Kidney capillary endothelial cell (primary cell): ENCODE measurements around the gene MIPOL1.
"Not testable (repeated sequence)": the region's sequence is repeated elsewhere in the genome, so short reads cannot be mapped to it uniquely, and the experiment has no call there.

Experiments
- DNase-seq: peaks from one replicate; pipeline ENCODE4 v3.0.0-alpha.2; 2018; ENCODE audit warnings: low spot score

MIPOL1 gene

DNA sequence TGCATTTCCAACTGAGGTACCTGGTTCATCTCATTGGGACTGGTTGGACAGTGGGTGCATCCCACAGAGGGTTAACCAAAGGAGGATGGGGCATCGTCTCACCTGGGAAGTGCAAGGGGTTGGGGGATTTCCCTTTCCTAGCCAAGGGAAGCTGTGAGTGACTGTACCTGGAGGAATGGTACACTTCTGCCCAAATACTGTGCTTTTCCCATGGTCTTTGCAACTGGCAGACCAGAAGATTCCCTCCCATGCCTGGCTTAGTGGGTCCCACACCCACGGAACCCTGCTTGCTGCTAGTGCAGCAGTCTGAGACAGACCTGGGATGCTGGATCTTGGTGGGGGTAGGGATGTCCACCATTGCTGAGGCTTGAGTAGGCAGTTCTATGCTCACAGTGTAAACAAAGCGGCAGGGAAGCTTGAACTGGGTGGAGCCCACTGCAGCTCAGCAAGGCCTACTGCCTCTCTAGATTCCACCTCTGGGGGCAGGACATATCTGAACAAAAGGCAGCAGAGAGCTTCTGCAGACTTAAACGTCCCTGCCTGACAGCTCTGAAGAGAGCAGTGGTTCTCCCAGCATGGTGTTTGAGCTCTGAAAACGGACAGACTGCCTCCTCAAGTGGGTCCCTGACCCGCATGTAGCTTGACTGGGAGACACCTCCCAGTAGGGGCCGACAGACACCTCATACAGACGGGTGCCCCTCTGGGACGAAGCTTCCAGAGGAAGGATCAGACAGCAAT lies 9.7 kb upstream of the MIPOL1 start:
- not testable (repeated sequence) for DNase-seq

DNA sequence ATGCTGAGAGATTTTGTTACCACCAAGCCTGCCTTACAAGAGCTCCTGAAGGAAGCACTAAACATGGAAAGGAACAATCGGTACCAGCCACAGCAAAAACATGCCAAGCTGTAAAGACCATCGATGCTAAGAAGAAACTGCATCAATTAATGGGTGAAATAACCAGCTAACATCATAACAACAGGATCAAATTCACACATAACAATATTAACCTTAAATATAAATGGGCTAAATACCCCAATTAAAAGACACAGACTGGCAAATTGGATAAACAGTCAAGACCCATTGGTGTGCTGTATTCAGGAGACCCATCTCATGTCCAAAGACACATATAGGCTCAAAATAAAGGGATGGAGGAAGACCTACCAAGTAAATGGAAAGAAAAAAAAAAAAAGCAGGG lies 8.0 kb upstream of the MIPOL1 start:
- DNase-seq = not testable (repeated sequence)

DNA sequence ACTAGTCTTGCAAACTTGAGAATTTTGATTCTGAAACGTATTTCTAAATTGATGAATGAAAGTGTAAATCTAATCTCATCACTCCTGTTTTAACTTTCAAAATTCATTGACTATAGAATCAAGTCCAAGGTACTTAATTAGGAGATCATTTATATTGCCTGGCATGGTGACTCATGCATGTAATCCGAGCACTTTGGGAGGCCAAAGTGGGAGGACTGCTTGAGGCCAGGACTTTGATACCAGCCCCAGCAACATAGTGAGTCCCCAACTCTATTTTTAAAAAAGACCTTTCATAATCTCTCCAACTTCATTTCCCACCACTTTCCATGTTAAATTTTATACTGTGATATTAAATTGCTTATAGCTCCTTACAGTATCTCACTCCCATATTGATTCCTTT lies 3.0 kb upstream of the MIPOL1 start:
- DNase-seq = no peak

DNA sequence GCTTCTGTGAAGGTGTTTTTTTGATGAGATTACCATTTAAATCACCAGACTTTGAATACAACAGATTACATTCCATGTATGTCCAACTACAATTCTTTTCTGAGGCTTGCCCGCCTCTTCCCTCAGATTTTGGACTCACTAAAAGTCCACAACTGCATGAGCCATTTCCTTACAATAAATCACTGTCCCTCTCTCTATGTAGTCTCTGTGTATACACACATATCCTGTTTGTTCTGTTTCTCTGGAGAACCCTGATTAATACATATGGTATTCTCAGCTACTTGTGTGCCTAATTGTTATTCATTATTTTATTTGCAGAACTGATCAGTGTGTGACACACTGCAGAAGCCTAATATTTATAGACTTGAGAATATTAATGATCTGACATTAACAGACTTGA lies 2.4 kb upstream of the MIPOL1 start:
- peak; percentile 94 for DNase-seq

DNA sequence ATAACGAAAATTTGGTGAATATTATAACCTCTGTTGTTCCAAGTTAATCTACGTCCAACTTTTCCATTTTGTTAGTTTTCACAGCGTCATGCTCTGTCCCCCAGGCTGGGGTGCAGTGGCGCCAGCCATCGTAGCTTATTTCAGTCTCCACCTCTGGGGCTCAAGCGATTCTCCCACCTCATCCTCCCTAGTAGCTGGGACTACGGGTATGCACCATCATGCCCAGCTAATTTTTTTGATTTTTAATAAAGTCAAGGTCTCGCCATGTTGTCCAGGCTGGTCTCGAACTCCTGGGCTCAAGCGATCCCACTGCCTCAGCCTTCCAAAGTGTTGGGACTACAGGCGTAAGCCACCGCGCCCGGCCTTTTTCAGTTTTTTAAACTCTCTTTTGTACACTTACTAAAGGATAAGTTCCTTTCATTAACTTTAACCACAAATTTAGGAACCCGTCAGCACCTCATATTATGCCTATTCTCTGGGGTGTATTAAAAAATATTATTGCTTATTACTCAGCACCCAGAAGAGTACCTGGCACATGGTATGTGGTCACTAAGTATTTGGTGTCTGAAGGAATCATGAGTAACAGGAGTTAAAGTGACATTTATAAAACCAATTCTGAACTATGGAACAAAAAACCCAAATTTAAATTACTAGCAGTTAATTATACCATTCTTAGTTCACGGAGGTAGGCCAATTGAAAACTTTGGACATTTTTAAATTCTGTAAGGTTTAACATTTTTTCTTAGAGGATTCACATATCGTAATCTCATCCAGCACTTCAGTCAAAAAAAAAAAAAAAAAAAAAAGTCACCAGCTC lies 925 bp upstream of the MIPOL1 start:
- DNase-seq = no peak

DNA sequence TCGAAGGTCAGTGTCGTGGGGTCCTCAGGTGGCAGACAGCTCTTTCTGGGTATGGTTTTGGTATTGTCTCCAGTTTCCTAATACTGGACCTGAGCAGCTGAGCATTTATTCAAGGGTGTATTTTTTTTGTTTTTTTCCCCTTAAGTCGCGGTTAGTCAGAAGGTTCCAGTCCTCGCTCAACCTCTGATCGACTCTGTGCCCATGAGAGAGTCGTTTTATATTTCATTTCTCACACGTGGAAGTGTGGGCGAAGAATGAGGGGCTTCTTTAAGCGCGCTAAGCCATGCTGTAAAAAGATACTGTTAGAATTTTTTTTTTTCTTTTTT lies 499 bp downstream of the MIPOL1 start:
- no peak for DNase-seq

DNA sequence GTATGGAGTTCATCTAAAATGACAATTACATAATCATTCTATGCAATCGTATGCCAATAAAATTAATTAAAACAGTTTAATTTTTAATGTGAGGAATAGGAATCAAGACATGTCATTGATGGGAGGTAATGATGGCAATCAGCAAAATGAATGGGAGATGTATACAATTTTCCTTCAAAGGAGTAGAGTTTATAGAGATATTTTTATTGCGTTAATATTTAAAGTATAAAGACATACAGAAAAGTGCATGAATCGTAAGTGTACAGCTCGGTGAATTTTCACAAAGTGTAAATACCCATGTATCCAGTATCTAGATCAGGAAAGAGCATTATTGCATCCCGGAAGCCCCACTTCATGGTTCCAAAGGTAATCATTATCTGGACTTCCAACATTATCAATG lies 1.2 kb downstream of the MIPOL1 start:
- no peak for DNase-seq

DNA sequence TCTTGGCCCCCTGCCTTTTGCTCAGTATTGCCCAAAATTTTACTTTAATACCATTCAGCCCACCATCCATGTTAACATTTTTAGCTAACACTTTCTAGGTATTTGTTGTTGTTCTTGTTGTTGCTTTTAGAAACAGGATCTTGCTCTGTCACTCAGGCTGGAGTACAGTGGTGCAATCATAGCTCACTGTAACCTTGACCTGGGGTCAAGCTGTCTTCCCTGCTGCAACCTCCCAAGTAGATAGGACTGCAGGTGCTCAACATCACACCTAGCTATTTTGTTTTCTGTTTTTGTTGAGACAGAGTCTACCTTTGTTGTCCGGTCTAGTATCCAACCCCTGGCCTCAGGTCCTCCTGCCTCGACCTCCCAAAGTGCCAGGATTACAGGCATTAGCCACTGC lies 4.0 kb downstream of the MIPOL1 start:
- DNase-seq = no peak

DNA sequence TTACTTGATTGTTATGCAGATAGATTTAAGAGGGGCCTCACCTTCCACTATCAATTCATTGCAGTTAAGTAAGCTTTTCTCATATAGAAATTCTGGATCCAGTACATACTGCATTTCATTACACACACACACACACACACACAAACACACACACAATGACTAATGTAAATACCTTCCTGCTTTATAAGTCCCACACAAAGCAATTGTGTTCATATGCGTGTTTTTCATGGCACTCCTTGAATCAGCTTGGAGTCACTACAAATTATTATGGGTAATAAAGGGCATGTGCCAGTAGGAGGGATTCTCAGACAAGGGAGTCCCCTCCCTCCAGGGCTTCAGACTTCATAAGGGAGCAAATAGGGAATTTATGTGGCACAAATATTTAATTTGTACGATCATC lies 4.5 kb downstream of the MIPOL1 start:
- no peak for DNase-seq

DNA sequence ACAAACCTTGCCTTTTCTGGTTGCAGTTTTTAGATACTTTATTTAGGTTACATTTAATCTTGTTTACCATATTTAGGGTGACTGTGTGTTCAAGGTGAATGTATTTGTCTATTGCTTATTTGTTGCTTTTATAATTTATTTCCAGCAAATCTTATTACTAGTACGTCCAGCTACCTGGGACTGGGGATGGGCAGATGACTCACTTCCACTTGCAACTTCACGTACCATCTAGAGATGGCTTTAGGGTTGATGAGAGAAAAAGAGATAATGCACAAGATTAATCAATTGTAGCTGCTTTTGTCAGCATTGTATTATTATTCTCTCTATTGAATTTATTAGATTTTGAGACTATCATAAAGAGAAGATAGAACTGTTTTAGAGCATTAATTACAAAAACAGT lies 5.1 kb downstream of the MIPOL1 start:
- no peak for DNase-seq

DNA sequence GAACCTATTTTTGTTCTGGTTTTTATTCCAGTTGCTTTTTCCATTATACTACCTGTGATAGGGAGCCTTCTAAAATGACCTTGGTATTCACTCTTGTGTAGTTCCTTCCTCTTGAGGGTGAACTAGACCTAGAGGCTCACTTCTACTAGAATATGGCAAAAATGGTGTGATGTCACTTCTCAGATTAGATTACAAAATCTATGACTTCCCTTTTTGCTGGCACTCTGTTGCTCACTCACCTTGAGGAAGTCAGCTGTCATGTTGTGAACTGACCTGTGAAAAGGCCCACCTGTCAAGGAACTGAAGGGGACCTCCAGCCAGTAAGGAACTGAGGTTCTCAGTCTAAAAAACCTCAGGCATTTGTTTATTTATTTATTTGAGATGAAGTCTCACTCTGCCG lies 5.7 kb downstream of the MIPOL1 start:
- DNase-seq = no peak

DNA sequence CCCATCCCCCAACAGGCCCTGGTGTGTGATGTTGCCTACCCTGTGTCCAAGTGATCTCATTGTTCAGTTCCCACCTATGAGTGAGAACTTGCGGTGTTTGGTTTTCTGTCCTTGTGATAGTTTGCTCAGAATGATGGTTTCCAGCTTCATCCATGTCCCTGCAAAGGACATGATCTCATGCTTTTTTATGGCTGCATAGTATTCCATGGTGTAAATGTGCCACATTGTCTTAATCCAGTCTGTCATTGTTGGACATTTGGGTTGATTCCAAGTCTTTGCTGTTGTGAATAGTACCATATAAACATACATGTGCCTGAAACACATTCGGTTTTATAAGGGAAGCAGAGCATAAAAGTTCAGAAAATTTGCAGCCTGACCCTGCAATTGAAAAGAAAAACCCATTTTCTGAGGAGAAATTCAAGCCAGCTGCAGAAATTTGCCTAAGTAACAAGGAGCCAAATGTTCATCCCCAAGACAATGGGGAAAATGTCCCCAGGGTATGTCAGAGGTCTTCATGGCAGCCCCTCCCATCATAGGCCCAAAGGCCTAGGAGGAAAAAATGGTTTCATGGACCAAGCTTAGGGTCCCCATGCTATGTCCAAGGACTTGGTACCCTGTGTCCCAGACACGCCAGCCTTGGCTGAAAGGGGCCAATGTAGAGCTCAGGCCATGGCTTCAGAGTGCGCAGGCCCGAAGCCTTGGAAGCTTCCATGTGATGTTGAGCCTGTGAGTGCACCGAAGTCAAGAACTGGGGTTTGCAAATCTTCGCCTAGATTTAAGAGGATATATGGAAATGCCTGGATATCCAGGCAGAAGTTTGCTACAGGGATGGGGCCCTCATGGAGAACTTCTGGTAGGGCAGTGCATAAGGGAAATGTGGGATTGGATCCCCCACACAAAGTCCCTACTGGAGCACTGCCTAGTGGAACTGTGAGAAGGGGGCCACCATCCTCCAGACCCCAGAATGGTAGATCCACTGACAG lies 8.2 kb downstream of the MIPOL1 start:
- not testable (repeated sequence) for DNase-seq

DNA sequence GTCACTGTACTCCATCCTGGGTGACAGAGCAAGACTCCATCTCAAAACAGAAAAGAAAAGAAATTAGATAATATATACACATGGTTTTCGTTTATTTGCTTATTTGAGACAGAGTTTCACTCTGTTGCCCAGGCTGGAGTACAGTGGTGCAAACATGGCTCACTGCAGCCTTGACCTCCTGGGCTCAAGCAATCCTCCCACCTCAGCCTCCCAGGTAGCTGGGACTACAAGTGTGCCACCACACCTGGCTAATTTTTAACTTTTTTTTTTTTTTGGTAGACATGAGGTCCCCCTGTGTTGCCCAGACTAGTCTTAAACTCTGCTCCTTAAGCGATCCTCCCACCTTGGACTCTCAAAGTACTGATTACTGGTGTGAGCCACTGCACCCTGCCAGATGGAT lies 11.9 kb downstream of the MIPOL1 start:
- DNase-seq = not testable (repeated sequence)

DNA sequence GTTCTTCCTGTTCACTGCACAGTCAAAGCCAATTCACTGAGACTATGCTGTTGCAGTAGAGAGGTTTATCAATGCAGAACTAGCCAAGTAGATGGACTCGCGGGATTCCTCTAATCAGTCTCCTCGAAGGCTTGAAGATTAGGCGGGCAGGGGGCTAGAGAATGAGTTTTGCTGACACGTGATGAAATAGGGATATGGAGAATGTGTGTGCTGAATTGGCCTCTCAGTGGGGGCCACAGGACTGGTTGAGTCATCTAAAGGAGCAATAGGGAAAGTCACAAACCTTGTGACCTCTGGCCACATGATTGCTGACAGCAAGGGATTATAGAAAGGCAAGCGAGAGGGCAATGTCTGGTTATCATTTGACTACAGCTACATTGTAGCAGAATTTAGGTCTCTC lies 12.7 kb downstream of the MIPOL1 start:
- no peak for DNase-seq

DNA sequence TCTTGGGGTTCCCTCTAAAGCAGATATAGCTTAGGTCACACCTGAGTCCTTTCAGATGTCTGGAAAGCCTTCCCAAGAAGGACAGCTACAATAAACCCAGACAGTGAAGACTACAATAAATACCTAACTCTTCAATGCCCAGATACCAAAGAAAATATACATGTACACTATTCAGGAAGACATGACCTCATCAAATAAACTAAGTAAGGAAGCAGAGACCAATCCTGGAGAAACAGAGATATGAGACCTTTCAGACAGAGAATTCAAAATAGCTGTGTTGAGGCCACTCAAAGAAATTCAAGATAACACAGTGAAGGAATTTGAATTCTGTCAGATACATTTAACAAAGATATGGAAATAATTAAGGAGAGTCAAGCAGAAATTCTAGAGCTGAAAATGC lies 15.3 kb downstream of the MIPOL1 start:
- DNase-seq = no peak

DNA sequence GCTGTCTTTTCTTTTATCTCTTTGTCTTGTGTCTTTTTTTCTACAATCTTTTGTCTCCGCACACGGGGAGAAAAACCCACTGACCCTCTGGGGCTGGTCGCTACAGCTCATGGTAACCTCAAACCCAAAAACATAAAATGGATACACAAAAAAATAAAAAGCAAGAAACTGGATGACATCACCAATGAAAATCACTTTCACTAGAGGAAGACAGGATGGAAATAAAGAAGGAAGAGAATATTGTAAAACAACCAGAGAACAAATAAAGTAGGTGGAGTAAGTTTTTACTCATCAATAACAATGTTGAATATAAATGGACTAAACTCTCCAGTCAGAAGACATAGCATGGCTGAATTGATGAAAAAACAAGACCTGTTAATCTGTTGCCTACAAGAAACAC lies 17.6 kb downstream of the MIPOL1 start:
- DNase-seq = no peak

DNA sequence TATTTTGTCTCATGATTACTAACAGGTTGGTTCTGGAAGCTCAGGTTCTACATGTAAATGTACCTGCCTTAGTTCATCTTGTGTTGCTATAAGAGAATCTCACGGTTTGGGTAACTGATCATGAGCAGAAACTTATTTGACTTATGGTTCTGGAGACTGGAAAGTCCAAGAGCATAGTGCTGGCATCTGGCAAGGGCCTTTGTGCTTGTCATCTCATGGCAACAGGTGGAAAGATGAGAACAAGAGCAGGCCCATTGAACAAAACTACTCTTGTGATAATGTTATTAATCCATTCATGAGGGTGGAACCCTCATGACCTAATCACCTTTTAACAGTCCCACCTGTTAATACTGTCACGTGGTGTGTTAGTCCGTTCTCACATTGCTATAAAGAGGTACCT lies 23.3 kb downstream of the MIPOL1 start:
- DNase-seq = no peak

DNA sequence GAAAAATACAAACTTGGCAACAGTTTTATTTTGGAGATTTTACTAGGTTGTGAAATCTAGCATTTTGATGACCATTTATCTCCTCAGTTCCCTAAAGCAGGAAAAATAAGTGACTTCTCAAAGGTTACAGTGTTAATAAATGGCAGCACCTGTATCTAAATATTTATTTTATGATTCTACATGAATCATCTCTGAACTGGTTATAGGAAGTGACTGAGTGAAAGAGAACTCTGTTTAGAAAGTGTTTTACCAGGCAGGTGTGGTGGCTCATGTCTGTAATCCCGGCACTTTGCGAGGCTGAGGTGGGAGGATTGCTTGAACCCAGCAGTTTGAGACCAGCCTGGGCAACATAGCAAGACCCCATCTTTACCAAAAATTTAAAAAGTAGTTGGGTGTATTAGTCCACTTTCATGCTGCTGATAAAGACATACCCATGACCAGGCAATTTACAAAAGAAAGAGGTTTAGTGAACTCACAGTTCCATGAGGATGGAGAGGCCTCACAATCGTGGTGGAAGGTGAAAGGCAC lies 26.3 kb downstream of the MIPOL1 start:
- DNase-seq = no peak

DNA sequence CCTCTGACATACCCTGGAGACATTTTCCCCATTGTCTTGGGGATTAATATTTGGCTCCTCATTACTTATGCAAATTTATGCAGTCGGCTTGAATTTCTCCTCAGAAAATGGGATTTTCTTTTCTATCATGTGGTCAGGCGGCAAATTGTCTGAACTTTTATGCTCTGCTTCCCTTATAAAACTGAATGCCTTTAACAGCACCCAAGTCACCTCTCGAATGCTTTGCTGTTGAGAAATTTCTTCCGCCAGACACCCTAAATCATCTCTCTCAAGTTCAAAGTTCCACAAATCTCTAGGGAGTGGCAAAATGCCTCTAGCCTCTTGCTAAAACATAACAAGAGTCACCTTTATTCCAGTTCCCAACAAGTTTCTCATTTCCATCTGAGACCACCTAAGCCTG lies 27.9 kb downstream of the MIPOL1 start:
- DNase-seq = not testable (repeated sequence)

DNA sequence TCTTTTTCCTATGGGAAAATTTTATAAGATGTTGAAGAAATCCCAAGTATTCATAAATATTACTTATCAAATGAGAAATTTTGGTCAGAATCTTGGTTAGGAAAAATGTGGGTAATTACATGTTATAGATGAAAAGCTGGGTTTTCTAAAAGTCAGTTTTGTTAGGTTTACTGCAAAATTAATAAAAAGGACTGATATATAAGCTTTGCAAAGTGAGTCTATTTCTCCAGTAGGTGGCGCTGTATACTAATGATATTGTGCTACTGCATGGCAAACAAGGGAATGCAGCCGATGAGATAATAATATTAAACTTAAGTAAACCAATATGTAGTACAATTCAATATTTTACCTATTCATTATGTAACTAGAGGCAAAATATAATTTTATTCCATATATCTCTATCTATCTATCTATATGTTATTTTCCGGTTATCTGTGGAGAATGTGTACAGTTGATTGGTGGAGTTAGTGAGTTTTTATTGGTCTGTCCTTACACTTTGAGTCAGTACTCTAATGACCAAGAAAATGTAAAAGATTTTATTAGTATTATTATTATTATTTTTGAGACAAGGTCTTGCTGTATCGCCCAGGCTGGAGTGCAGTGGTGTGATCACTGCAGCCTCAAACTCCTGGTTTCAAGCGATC lies 32.9 kb downstream of the MIPOL1 start:
- peak; percentile 64 for DNase-seq

DNA sequence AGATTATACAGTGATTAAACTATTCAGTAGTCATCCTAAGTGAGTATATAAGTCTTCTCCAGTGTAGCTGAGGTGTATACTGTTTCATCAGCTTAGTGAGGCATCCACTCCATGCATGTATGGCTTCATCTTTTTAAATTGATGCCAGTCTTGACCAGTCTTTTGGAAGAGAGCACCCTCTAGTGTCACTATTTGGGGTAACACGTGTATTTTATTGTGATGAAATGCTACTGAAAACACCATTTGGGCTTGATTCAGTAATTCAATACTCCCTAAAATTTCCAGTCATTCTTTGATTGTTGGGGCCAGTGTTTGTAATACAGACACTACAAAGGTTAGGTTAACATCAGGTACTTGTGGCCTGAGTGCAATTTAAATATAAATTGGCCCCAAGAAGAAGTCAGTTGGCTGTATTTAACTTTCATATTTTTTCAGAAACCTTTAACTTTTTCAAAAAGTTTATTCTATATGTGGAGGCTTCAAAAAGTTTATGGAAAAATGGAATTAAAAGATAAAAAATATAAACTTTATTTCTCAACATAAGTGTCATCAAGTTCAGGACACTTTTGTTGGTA lies 35.3 kb downstream of the MIPOL1 start:
- peak; percentile 53 for DNase-seq
